ENCODE results near the gene STYX. TPM values are rescaled to one million over a fixed set of nuclear protein-coding genes. Genes with fewer than 3 reads are reported as not detected.

The STYX gene
- total and polyA plus RNA-seq, 2 experiments from 2014 or later: 23.3 to 40.2 TPM

DNA sequence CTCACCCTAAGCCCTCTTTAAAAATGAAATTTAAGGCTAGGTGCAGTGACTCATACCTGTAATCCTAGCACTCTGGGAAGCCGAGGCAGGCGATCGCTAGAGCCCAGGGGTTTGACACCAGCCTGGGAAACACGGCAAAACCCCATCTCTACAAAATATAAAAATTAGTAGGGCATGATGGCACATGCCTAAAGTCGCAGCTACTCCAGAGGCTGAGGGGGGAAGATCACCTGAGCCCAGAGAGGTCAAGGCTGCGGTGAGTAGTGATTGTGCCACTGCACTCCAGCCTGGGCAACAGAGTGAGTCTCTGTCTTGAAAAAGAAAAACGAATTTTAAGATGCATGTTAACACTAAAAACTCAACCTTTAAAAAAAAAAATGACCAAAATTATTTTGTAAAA lies 48.7 kb downstream of the STYX start:
- Histone ChIP-seq H3K27me3 (ENCODE audit: insufficient read depth) (no peaks in the 10 kb centered on the region), H3K36me3 (ENCODE audit: insufficient read depth) (no peaks in the 10 kb centered on the region; the same call in 1 of the 2 replicates), H3K4me3 (no peak overlapping the region), H2AFZ (no peak overlapping the region), H3K9me2 (ENCODE audit: insufficient read depth) (no peaks in the 10 kb centered on the region), H3K4me1 (ENCODE audit: insufficient read depth) (0 out of 2 replicates have a peak, but pooled peaks cover 3% of the 10 kb centered on the region), H3K79me2 (replicated peaks; ENCODE audit: insufficient read depth) (no peaks in the 10 kb centered on the region), H4K20me1 (replicated peaks; ENCODE audit: insufficient read depth) (no peaks in the 10 kb centered on the region), H3F3A (replicated peaks; ENCODE audit: low read depth) (no peaks in the 10 kb centered on the region), H3K27ac (ENCODE audit: low read depth) (peak overlapping the region; percentile 14; the same call in 1 of the 2 replicates), H3K4me2 (no peak overlapping the region)
- Mint-ChIP-seq H3K4me3 (no peak overlapping the region), H3K9me3 (no peaks in the 10 kb centered on the region), H3K27ac (no peak overlapping the region; the same call in 1 of the 2 replicates), H3K27me3 (ENCODE audit: insufficient read depth, low read depth, poor library complexity) (no peaks in the 10 kb centered on the region), H3K4me1 (no peaks in the 10 kb centered on the region), H3K36me3 (ENCODE audit: low read depth) (peaks cover 35% of the 10 kb centered on the region; the same call in 2 of the 3 replicates)
- ATAC-seq (no peak), DNase-seq (ENCODE audit: low spot score) (no peak)
- TF ChIP-seq NANOG (IDR thresholded peaks at IDR 0.05; ENCODE audit: borderline replicate concordance): no peak
- TF ChIP-seq EZH2 (IDR thresholded peaks at IDR 0.05; ENCODE audit: low read depth, unreplicated experiment): no peak
- no peak for TF ChIP-seq STAT1 (IDR thresholded peaks at IDR 0.05; ENCODE audit: unreplicated experiment)
- no peak for TF ChIP-seq JUNB (IDR thresholded peaks at IDR 0.05; ENCODE audit: unreplicated experiment)
- no peak for TF ChIP-seq EZH2phosphoT487 (IDR thresholded peaks at IDR 0.05; ENCODE audit: unreplicated experiment)
- TF ChIP-seq, protein P1, sequence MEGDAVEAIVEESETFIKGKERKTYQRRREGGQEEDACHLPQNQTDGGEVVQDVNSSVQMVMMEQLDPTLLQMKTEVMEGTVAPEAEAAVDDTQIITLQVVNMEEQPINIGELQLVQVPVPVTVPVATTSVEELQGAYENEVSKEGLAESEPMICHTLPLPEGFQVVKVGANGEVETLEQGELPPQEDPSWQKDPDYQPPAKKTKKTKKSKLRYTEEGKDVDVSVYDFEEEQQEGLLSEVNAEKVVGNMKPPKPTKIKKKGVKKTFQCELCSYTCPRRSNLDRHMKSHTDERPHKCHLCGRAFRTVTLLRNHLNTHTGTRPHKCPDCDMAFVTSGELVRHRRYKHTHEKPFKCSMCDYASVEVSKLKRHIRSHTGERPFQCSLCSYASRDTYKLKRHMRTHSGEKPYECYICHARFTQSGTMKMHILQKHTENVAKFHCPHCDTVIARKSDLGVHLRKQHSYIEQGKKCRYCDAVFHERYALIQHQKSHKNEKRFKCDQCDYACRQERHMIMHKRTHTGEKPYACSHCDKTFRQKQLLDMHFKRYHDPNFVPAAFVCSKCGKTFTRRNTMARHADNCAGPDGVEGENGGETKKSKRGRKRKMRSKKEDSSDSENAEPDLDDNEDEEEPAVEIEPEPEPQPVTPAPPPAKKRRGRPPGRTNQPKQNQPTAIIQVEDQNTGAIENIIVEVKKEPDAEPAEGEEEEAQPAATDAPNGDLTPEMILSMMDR (conservative IDR thresholded peaks at IDR 0.05; ENCODE audit: low read depth in 2 of 2): no peak
- TF ChIP-seq POLR2AphosphoS5 (IDR thresholded peaks at IDR 0.05; ENCODE audit: low read depth): no peak
- TF ChIP-seq, protein P2, sequence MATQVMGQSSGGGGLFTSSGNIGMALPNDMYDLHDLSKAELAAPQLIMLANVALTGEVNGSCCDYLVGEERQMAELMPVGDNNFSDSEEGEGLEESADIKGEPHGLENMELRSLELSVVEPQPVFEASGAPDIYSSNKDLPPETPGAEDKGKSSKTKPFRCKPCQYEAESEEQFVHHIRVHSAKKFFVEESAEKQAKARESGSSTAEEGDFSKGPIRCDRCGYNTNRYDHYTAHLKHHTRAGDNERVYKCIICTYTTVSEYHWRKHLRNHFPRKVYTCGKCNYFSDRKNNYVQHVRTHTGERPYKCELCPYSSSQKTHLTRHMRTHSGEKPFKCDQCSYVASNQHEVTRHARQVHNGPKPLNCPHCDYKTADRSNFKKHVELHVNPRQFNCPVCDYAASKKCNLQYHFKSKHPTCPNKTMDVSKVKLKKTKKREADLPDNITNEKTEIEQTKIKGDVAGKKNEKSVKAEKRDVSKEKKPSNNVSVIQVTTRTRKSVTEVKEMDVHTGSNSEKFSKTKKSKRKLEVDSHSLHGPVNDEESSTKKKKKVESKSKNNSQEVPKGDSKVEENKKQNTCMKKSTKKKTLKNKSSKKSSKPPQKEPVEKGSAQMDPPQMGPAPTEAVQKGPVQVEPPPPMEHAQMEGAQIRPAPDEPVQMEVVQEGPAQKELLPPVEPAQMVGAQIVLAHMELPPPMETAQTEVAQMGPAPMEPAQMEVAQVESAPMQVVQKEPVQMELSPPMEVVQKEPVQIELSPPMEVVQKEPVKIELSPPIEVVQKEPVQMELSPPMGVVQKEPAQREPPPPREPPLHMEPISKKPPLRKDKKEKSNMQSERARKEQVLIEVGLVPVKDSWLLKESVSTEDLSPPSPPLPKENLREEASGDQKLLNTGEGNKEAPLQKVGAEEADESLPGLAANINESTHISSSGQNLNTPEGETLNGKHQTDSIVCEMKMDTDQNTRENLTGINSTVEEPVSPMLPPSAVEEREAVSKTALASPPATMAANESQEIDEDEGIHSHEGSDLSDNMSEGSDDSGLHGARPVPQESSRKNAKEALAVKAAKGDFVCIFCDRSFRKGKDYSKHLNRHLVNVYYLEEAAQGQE (IDR thresholded peaks at IDR 0.05; ENCODE audit: unreplicated experiment): no peak
- no peak for TF ChIP-seq CREB1 (CRISPR knock-in tag; IDR thresholded peaks at IDR 0.05; ENCODE audit: low read depth)
- no peak for TF ChIP-seq ZNF114 (CRISPR knock-in tag; IDR thresholded peaks at IDR 0.05)
- TF ChIP-seq ZNF331 (CRISPR knock-in tag; IDR thresholded peaks at IDR 0.05; ENCODE audit: low read depth): no peak
- TF ChIP-seq, protein P3, sequence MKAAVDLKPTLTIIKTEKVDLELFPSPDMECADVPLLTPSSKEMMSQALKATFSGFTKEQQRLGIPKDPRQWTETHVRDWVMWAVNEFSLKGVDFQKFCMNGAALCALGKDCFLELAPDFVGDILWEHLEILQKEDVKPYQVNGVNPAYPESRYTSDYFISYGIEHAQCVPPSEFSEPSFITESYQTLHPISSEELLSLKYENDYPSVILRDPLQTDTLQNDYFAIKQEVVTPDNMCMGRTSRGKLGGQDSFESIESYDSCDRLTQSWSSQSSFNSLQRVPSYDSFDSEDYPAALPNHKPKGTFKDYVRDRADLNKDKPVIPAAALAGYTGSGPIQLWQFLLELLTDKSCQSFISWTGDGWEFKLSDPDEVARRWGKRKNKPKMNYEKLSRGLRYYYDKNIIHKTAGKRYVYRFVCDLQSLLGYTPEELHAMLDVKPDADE (IDR thresholded peaks at IDR 0.05): no peak
- TF ChIP-seq, protein P4, sequence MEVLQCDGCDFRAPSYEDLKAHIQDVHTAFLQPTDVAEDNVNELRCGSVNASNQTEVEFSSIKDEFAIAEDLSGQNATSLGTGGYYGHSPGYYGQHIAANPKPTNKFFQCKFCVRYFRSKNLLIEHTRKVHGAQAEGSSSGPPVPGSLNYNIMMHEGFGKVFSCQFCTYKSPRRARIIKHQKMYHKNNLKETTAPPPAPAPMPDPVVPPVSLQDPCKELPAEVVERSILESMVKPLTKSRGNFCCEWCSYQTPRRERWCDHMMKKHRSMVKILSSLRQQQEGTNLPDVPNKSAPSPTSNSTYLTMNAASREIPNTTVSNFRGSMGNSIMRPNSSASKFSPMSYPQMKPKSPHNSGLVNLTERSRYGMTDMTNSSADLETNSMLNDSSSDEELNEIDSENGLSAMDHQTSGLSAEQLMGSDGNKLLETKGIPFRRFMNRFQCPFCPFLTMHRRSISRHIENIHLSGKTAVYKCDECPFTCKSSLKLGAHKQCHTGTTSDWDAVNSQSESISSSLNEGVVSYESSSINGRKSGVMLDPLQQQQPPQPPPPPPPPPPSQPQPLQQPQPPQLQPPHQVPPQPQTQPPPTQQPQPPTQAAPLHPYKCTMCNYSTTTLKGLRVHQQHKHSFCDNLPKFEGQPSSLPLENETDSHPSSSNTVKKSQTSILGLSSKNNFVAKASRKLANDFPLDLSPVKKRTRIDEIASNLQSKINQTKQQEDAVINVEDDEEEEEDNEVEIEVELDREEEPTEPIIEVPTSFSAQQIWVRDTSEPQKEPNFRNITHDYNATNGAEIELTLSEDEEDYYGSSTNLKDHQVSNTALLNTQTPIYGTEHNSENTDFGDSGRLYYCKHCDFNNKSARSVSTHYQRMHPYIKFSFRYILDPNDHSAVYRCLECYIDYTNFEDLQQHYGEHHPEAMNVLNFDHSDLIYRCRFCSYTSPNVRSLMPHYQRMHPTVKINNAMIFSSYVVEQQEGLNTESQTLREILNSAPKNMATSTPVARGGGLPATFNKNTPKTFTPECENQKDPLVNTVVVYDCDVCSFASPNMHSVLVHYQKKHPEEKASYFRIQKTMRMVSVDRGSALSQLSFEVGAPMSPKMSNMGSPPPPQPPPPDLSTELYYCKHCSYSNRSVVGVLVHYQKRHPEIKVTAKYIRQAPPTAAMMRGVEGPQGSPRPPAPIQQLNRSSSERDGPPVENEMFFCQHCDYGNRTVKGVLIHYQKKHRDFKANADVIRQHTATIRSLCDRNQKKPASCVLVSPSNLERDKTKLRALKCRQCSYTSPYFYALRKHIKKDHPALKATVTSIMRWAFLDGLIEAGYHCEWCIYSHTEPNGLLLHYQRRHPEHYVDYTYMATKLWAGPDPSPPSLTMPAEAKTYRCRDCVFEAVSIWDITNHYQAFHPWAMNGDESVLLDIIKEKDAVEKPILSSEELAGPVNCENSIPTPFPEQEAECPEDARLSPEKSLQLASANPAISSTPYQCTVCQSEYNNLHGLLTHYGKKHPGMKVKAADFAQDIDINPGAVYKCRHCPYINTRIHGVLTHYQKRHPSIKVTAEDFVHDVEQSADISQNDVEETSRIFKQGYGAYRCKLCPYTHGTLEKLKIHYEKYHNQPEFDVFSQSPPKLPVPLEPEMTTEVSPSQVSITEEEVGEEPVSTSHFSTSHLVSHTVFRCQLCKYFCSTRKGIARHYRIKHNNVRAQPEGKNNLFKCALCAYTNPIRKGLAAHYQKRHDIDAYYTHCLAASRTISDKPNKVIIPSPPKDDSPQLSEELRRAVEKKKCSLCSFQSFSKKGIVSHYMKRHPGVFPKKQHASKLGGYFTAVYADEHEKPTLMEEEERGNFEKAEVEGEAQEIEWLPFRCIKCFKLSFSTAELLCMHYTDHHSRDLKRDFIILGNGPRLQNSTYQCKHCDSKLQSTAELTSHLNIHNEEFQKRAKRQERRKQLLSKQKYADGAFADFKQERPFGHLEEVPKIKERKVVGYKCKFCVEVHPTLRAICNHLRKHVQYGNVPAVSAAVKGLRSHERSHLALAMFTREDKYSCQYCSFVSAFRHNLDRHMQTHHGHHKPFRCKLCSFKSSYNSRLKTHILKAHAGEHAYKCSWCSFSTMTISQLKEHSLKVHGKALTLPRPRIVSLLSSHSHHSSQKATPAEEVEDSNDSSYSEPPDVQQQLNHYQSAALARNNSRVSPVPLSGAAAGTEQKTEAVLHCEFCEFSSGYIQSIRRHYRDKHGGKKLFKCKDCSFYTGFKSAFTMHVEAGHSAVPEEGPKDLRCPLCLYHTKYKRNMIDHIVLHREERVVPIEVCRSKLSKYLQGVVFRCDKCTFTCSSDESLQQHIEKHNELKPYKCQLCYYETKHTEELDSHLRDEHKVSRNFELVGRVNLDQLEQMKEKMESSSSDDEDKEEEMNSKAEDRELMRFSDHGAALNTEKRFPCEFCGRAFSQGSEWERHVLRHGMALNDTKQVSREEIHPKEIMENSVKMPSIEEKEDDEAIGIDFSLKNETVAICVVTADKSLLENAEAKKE (CRISPR knock-in tag; IDR thresholded peaks at IDR 0.05): no peak

Measured in GM23338 (cell line).